ENCODE results near the gene BICDL2. TPM values are rescaled to one million over a fixed set of nuclear protein-coding genes. Genes with fewer than 3 reads are reported as not detected.

Gene BICDL2
- total and polyA plus RNA-seq, 9 of the 15 experiments (the other 6 are each of a cell fraction or from before 2014, with no cell fraction given), result 0.09 to 0.28 (median 0.09) TPM; not detected in 6

GRCh38 chr16:3007059-3007956, 29.4 kb downstream of the BICDL2 start (continued):
- TF ChIP-seq KAT7 (CRISPR knock-in tag; IDR thresholded peaks at IDR 0.05; ENCODE audit: borderline replicate concordance) (peak; percentile 42; the same call in 1 of the 2 replicates), CREB3 (tag; conservative IDR thresholded peaks at IDR 0.05; ENCODE audit: low read depth) (peak; percentile 8; the same call in 1 of the 2 replicates), CBFA2T3 (IDR thresholded peaks at IDR 0.05) (peak; percentile 61), RBBP5 (IDR thresholded peaks at IDR 0.05; ENCODE audit: borderline replicate concordance, insufficient read depth, low read length, poor library complexity, severe bottlenecking) (peak; percentile 45), ZNF57 (CRISPR knock-in tag; IDR thresholded peaks at IDR 0.05) (no peak), TBP (optimal IDR thresholded peaks at IDR 0.05; ENCODE audit: low read depth, low read length) (peak; percentile 77), MEIS2 (IDR thresholded peaks at IDR 0.05; ENCODE audit: partially characterized antibody) (peak; percentile 45), ZBTB40 (IDR thresholded peaks at IDR 0.05) (peak; percentile 94), ZBTB40 (CRISPR knock-in tag; IDR thresholded peaks at IDR 0.05) (peak; percentile 55), RCOR1 (IDR thresholded peaks at IDR 0.05; ENCODE audit: borderline replicate concordance in 1 of 2, low read depth in 2 of 2, low read length in 2 of 2) (peak in 1 of 2 experiments; percentile 64; a peak in 1 of 4 replicates), POLR2G (IDR thresholded peaks at IDR 0.05; ENCODE audit: low read depth, low read length) (peak; percentile 35; the same call in 1 of the 2 replicates)
- TF ChIP-seq, protein P1, sequence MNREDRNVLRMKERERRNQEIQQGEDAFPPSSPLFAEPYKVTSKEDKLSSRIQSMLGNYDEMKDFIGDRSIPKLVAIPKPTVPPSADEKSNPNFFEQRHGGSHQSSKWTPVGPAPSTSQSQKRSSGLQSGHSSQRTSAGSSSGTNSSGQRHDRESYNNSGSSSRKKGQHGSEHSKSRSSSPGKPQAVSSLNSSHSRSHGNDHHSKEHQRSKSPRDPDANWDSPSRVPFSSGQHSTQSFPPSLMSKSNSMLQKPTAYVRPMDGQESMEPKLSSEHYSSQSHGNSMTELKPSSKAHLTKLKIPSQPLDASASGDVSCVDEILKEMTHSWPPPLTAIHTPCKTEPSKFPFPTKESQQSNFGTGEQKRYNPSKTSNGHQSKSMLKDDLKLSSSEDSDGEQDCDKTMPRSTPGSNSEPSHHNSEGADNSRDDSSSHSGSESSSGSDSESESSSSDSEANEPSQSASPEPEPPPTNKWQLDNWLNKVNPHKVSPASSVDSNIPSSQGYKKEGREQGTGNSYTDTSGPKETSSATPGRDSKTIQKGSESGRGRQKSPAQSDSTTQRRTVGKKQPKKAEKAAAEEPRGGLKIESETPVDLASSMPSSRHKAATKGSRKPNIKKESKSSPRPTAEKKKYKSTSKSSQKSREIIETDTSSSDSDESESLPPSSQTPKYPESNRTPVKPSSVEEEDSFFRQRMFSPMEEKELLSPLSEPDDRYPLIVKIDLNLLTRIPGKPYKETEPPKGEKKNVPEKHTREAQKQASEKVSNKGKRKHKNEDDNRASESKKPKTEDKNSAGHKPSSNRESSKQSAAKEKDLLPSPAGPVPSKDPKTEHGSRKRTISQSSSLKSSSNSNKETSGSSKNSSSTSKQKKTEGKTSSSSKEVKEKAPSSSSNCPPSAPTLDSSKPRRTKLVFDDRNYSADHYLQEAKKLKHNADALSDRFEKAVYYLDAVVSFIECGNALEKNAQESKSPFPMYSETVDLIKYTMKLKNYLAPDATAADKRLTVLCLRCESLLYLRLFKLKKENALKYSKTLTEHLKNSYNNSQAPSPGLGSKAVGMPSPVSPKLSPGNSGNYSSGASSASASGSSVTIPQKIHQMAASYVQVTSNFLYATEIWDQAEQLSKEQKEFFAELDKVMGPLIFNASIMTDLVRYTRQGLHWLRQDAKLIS (CRISPR knock-in tag; IDR thresholded peaks at IDR 0.05), result 0 out of 2 replicates have a peak, but pooled peaks have one; percentile 65

Data from K562 (cell line).